ENCODE measurements around the gene ENSA. TPM values are rescaled to one million over a fixed set of nuclear protein-coding genes. Genes with fewer than 3 reads are reported as not detected.
A peak's percentile ranks its signal among the peaks of the same experiment; 100 is the strongest.
"Not testable (repeated sequence)": the region's sequence is repeated elsewhere in the genome, so short reads cannot be mapped to it uniquely, and the experiment has no call there.

Gene ENSA
- total RNA-seq, 2 experiments from 2014 or later, result 177 to 182 TPM

- ATAC-seq (no peak), DNase-seq (no peak)
- CTCF ChIA-PET, result interaction anchor here (1.0 to 19.1 kb wide), 4 partner anchors 9 to 49 kb away, joined by 3 to 324 read pairs (median 6); partner anchors contain the start of gene MCL1
- Mint-ChIP-seq H3K9me3 (no peaks in the 10 kb centered on the region), H3K27me3 (no peaks in the 10 kb centered on the region), H3K4me3 (peak overlapping the region; percentile 49), H3K36me3 (ENCODE audit: low read depth) (peaks cover 52% of the 10 kb centered on the region), H3K27ac (peak overlapping the region; percentile 91), H3K4me1 (ENCODE audit: low read depth) (peaks cover 61% of the 10 kb centered on the region)
- intact Hi-C loops (cut with micrococcal nuclease), result loop anchor here (2.0 to 5.0 kb wide), 2 partner anchors 35 to 49 kb away; partner anchors contain the start of gene MCL1
- no peak for TF ChIP-seq CTCF (IDR thresholded peaks at IDR 0.05)
- POLR2A ChIA-PET, result interaction anchor here (1.1 to 30.2 kb wide), 4 partner anchors 16 to 43 kb away, joined by 3 to 678 read pairs (median 4); partner anchors contain the start of genes ENSA and MCL1
Observed at GRCh38 chr1:150612014-150612345, 17.4 kb downstream of the ENSA start.

- no peak for ATAC-seq
- CTCF ChIA-PET, result interaction anchor here (1.1 to 1.8 kb wide), 2 partner anchors 11 to 30 kb away, joined by 3 to 6 read pairs; no protein-coding TSS in a partner anchor
- no peak overlapping the region for H3K4me3 Mint-ChIP-seq
- no peaks in the 10 kb centered on the region for H3K27me3 Mint-ChIP-seq
- H3K36me3 Mint-ChIP-seq (ENCODE audit: low read depth), result peaks cover 41% of the 10 kb centered on the region
- peaks cover 48% of the 10 kb centered on the region for H3K4me1 Mint-ChIP-seq (ENCODE audit: low read depth)
- H3K9me3 Mint-ChIP-seq, result no peaks in the 10 kb centered on the region
- intact Hi-C loops (cut with micrococcal nuclease), result loop anchor here (5.0 kb wide), 1 partner anchor 33 kb away; the partner anchor contains the start of gene MCL1
- TF ChIP-seq CTCF (IDR thresholded peaks at IDR 0.05), result no peak
- DNase-seq, result no peak
- POLR2A ChIA-PET, result interaction anchor here (30.2 kb wide), 1 partner anchor 41 kb away, joined by 678 read pairs; the partner anchor contains the start of gene MCL1
- peak overlapping the region; percentile 91 for H3K27ac Mint-ChIP-seq
Observed at GRCh38 chr1:150610576-150610975, 18.8 kb downstream of the ENSA start.

- H3K4me1 Mint-ChIP-seq (ENCODE audit: low read depth), result peaks cover 44% of the 10 kb centered on the region
- ATAC-seq (no peak), DNase-seq (no peak)
- POLR2A ChIA-PET, result interaction anchor here (1.2 to 30.2 kb wide), 2 partner anchors 27 to 40 kb away, joined by 3 to 678 read pairs; partner anchors contain the start of gene MCL1
- H3K27me3 Mint-ChIP-seq, result no peaks in the 10 kb centered on the region
- intact Hi-C loops (cut with micrococcal nuclease), result loop anchor here (5.0 kb wide), 1 partner anchor 32 kb away; the partner anchor contains the start of gene MCL1
- CTCF ChIA-PET, result interaction anchor here (0.9 to 1.4 kb wide), 4 partner anchors 10 to 49 kb away, joined by 3 to 8 read pairs (median 4); partner anchors contain the start of gene MCL1
- H3K36me3 Mint-ChIP-seq (ENCODE audit: low read depth), result peaks cover 34% of the 10 kb centered on the region
- H3K4me3 Mint-ChIP-seq, result no peak overlapping the region
- H3K9me3 Mint-ChIP-seq, result no peaks in the 10 kb centered on the region
- H3K27ac Mint-ChIP-seq, result peak overlapping the region; percentile 66
- no peak for TF ChIP-seq CTCF (IDR thresholded peaks at IDR 0.05)
Observed at GRCh38 chr1:150609732-150610131, 19.7 kb downstream of the ENSA start.

- ChIA-PET CTCF (interaction anchor here (0.8 to 1.2 kb wide), 2 partner anchors 26 to 46 kb away, joined by 3 to 5 read pairs; no protein-coding TSS in a partner anchor), POLR2A (interaction anchor here (30.2 kb wide), 1 partner anchor 37 kb away, joined by 678 read pairs; the partner anchor contains the start of gene MCL1)
- intact Hi-C loops (cut with micrococcal nuclease), result no loop called here
- DNase-seq (no peak), ATAC-seq (no peak)
- TF ChIP-seq CTCF (IDR thresholded peaks at IDR 0.05), result no peak
- Mint-ChIP-seq H3K4me3 (no peak overlapping the region), H3K9me3 (no peaks in the 10 kb centered on the region), H3K27me3 (no peaks in the 10 kb centered on the region), H3K27ac (no peak overlapping the region), H3K4me1 (ENCODE audit: low read depth) (peaks cover 21% of the 10 kb centered on the region), H3K36me3 (ENCODE audit: low read depth) (peaks cover 16% of the 10 kb centered on the region)
Observed at GRCh38 chr1:150606463-150607142, 22.8 kb downstream of the ENSA start.

GRCh38 chr1:150605451-150605731, 24.0 kb downstream of the ENSA start:
- ATAC-seq; H3K9me3 Mint-ChIP-seq; H3K4me3 Mint-ChIP-seq; H3K27me3 Mint-ChIP-seq; CTCF ChIA-PET; intact Hi-C loops (cut with micrococcal nuclease); DNase-seq: not testable (repeated sequence)
- H3K36me3 Mint-ChIP-seq (ENCODE audit: low read depth), result peaks cover 12% of the 10 kb centered on the region
- peak overlapping the region; percentile 20 for H3K27ac Mint-ChIP-seq
- H3K4me1 Mint-ChIP-seq (ENCODE audit: low read depth), result peaks cover 14% of the 10 kb centered on the region
- POLR2A ChIA-PET, result interaction anchor here (30.2 kb wide), 1 partner anchor 36 kb away, joined by 678 read pairs; the partner anchor contains the start of gene MCL1

All from activated CD8-positive, alpha-beta T cell treated with anti-CD3 and anti-CD28 coated beads for 36 hours (primary cell).